ENCODE data around the gene PAX8.

PAX8 gene

DNA sequence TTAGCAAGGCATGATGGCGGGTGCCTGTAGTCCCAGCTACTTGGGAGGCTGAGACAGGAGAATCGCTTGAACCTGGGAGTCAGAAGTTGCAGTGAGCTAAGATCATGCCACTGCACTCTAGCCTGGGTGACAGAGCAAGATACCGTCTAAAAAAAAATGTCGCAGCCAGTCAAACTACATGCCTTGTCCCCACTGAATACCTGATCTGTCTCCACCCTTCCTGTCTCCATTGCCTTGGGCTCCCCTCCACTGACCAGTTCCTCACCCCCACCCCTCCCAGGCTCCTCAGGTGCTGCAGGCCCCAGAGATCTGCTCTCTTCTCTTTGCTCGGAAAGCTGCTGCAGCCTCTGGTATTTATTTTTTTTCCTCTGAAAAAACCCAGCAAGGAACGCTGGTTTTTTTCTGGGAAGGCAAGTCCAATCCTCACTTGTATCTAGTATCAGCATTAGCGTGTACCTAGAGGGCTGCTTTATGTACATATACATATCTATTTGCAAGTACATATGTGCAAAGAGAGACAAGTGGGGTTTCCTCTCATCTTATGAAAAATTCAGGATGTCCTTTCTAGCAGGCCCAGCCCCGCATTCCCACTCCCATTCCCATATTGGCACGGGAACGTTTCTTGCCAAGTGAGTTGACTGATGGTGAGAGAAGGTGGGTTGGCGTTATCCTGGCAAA lies 100.5 kb downstream of the PAX8 start:
- DNase-seq (ENCODE audit: low read depth) = no peak
- in situ Hi-C loops (cut with HindIII; ENCODE audit: low sequenced_read_pairs) = no loop called here
- H3K4me3 ChIP-seq (ENCODE audit: low read depth, low read length) = no peak overlapping the region
- TF ChIP-seq, protein P1, sequence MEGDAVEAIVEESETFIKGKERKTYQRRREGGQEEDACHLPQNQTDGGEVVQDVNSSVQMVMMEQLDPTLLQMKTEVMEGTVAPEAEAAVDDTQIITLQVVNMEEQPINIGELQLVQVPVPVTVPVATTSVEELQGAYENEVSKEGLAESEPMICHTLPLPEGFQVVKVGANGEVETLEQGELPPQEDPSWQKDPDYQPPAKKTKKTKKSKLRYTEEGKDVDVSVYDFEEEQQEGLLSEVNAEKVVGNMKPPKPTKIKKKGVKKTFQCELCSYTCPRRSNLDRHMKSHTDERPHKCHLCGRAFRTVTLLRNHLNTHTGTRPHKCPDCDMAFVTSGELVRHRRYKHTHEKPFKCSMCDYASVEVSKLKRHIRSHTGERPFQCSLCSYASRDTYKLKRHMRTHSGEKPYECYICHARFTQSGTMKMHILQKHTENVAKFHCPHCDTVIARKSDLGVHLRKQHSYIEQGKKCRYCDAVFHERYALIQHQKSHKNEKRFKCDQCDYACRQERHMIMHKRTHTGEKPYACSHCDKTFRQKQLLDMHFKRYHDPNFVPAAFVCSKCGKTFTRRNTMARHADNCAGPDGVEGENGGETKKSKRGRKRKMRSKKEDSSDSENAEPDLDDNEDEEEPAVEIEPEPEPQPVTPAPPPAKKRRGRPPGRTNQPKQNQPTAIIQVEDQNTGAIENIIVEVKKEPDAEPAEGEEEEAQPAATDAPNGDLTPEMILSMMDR (IDR thresholded peaks at IDR 0.05; ENCODE audit: low read depth, low read length, missing control alignments) = no peak

DNA sequence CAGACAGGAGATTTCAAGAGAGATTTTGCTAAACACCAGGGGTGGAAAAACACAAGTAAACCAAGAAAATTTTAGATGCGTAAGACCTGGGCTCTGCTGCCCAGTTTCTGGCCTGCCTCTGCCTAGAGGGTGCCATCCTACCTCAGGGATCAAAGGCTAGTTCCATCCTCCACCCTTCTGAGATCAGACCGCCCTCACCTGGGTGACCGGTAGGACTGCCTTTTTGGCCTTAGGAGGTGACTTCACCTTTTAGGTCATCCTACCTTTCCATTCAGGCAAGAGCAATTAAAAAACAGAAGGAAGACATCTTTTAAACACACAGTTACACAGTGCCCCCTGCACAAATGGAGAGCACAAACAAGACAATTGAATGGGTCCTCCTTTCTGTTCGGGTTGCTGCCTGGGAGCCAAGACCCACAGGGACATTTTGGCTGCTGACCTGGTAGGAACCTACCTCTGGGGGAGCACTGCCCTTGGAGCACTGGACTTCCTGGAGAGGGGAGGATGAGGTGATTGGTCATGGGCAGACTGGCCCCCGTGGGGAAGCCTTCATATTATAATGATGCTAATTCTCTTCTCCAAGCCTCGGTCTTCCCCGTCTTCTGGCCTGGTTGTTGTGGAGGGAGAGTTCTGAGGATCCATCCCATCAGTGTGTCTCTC lies 101.9 kb downstream of the PAX8 start:
- no peak overlapping the region for H3K4me3 ChIP-seq (ENCODE audit: low read depth, low read length)
- no peak for DNase-seq (ENCODE audit: low read depth)
- TF ChIP-seq, protein P1 (IDR thresholded peaks at IDR 0.05; ENCODE audit: low read depth, low read length, missing control alignments) = no peak
- in situ Hi-C loops (cut with HindIII; ENCODE audit: low sequenced_read_pairs) = no loop called here

DNA sequence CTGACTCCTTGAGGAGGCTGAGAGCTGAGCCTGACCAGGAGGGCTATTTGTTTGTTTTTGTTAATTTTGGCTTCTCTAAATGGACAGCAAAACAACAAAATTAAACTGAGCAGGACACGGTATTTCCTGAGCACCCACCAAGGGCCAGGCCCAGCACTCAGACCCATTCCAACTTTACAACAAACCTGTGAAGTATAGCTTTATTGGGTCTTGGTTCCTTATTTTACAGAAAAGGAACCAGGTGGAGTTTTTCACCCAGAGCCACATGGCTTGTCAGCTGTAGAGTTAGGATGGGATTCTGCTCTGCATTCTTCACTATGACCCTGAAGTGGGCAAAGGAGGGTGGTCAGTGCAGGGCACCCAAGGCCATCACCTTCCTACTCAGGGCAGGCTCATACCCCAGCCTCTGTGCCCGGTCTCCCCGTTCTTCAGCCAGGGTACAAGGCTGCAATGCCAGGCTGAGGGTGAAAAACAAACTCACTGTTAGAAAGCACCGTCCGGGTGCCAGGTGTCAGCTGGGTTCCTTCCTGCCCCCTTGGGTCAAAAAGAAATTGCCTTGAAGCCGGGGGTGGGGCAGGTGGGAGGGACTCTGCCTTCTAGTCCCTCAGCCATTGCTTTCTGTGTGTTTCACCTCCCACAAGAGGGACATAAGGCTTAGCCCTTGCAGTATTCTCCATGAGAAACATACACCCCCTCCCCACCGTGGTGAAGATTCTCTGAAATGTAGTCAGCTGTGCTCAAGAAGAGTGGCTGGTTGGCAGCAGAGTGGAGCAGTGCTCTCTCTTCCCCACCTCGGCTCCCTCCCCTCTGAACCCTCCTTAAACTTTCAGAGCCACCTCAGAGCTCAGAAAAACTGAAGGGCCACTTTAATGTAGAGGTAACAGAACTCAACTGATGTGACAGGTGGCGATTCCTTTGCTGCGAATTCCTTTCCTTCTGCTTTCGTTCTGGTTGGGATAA lies 102.7 kb downstream of the PAX8 start:
- in situ Hi-C loops (cut with HindIII; ENCODE audit: low sequenced_read_pairs) = no loop called here
- TF ChIP-seq, protein P1 (IDR thresholded peaks at IDR 0.05; ENCODE audit: low read depth, low read length, missing control alignments) = no peak
- no peak for DNase-seq (ENCODE audit: low read depth)
- no peak overlapping the region for H3K4me3 ChIP-seq (ENCODE audit: low read depth, low read length)

DNA sequence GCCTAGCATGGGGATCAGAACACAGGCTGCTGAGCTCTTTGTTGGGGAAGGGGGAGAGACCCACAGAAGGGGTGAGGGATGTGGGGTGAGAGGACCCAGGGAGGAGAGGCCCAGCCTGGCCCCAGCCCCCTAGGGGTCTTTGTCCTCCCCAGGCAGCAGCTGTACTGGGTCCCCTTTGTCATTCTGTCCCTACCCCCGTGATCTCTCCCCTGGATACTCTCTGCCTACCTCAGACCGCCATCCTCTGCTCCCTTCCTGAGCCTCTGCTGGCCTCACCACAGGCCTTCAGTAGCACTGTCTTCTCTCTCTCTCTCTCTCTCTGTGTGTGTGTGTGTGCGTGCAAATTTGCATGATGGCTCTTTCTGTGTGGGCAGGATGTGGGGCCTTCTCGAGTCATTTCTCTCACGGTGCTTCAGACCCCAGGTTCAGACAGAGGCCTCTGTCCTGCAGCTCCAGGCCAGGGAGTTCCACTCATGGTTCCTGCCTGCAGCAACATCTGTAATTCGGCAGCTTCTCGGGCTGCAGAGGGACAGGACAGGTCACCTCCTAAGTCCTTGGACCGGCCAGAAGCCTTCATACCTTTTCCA lies 103.6 kb downstream of the PAX8 start:
- DNase-seq (ENCODE audit: low read depth) = no peak
- TF ChIP-seq, protein P1 (IDR thresholded peaks at IDR 0.05; ENCODE audit: low read depth, low read length, missing control alignments) = no peak
- H3K4me3 ChIP-seq (ENCODE audit: low read depth, low read length) = no peak overlapping the region
- in situ Hi-C loops (cut with HindIII; ENCODE audit: low sequenced_read_pairs) = no loop called here

DNA sequence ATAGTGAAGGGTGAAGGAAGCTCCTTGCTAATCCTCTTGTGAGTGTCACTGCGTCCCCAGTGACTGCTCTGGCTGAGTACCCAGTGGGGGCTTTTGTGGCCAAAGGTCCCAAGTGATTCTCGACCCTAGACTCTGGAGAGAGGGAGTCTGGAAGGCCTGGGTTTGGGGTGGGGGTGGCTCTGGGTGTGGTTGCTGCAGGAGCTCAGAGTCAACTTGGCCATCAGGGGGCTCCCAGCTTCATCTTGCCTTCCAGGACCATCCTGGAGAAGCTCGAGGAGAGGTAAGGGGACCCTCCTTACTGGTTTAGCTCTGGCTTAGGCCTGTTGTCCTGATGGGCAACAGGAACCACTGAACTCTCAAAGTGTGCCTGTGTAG lies 104.4 kb downstream of the PAX8 start:
- H3K4me3 ChIP-seq (ENCODE audit: low read depth, low read length) = no peak overlapping the region
- TF ChIP-seq, protein P1 (IDR thresholded peaks at IDR 0.05; ENCODE audit: low read depth, low read length, missing control alignments) = no peak
- no peak for DNase-seq (ENCODE audit: low read depth)
- in situ Hi-C loops (cut with HindIII; ENCODE audit: low sequenced_read_pairs) = no loop called here
